HL-60 (cell line): ENCODE results near the gene TRPM1.

Experiments
- CTCF ChIP-seq: IDR thresholded peaks from one replicate; pipeline ENCODE4 v1.5.1; 2011; ENCODE audit warnings: low read length, control low read depth, inconsistent platforms; ENCODE audit not compliant: insufficient read depth
- GABPA ChIP-seq: IDR thresholded peaks from 2 replicates; pipeline ENCODE4 v1.6.1; 2012; ENCODE audit warnings: low read depth
- POLR2AphosphoS5 ChIP-seq: IDR thresholded peaks from 2 replicates; pipeline ENCODE4 v1.6.1; 2012; ENCODE audit warnings: low read depth
- REST ChIP-seq: IDR thresholded peaks from 2 replicates; pipeline ENCODE4 v1.6.1; 2012; ENCODE audit warnings: low read depth; ENCODE audit not compliant: insufficient replicate concordance
- SPI1 ChIP-seq: IDR thresholded peaks from 2 replicates; pipeline ENCODE4 v1.6.1; 2012; ENCODE audit warnings: low read depth, mild to moderate bottlenecking, borderline replicate concordance

- TF ChIP-seq REST (no peak), CTCF (no peak), POLR2AphosphoS5 (no peak), GABPA (no peak), SPI1 (no peak)
These were observed 1.1 kb upstream of the TRPM1 start for GRCh38 chr15:31102374-31103342.
